HepG2 (cell line): ENCODE data around the gene ZNF772. TPM values are rescaled to one million over a fixed set of nuclear protein-coding genes. Genes with fewer than 3 reads are reported as not detected.

ENCODE experiments used
- ATF4 ChIP-seq, 2 experiments: fragments of 450-650 bp in 1 of 2; sonication (generic) in 1 of 2; formaldehyde crosslinking; IDR thresholded peaks; 2 replicates each; pipeline versions ENCODE4 v1.5.0 to v1.8.0; 2020 to 2022; ENCODE audit warnings: mild to moderate bottlenecking in 1 of 2, missing genetic modification reagents in 1 of 2
- FOSL1 ChIP-seq: sonication (generic); formaldehyde crosslinking; IDR thresholded peaks from 2 replicates; pipeline ENCODE4 v1.9.0; 2021; ENCODE audit warnings: missing genetic modification reagents, borderline replicate concordance
- FOXJ3 ChIP-seq: sonication (generic); formaldehyde crosslinking; IDR thresholded peaks from 2 replicates; pipeline ENCODE4 v1.4.0; 2020; ENCODE audit warnings: missing genetic modification reagents, mild to moderate bottlenecking, borderline replicate concordance
- HDAC1 ChIP-seq: sonication (generic); formaldehyde crosslinking; IDR thresholded peaks from 2 replicates; pipeline ENCODE4 v1.5.1; 2020; ENCODE audit warnings: mild to moderate bottlenecking, missing genetic modification reagents
- HNF1B ChIP-seq: sonication (generic); formaldehyde crosslinking; IDR thresholded peaks from 2 replicates; pipeline ENCODE4 v1.5.1; 2020; ENCODE audit warnings: mild to moderate bottlenecking, moderate library complexity, missing genetic modification reagents
- KLF9 ChIP-seq: IDR thresholded peaks from 2 replicates; pipeline ENCODE4 v1.6.1; 2016; ENCODE audit warnings: low read depth
- MIER3 ChIP-seq: IDR thresholded peaks from 2 replicates; pipeline ENCODE4 v1.6.1; 2016; ENCODE audit warnings: missing compliant biosample characterization, borderline replicate concordance
- MTF2 ChIP-seq: sonication (generic); formaldehyde crosslinking; IDR thresholded peaks from 2 replicates; pipeline ENCODE4 v1.5.0; 2020; ENCODE audit warnings: missing genetic modification reagents, borderline replicate concordance
- NCOA1 ChIP-seq: sonication (generic); formaldehyde crosslinking; IDR thresholded peaks from 2 replicates; pipeline ENCODE4 v1.9.0; 2021; ENCODE audit warnings: missing genetic modification reagents
- RARG ChIP-seq: sonication (generic); formaldehyde crosslinking; IDR thresholded peaks from 2 replicates; pipeline ENCODE4 v1.4.0; 2020; ENCODE audit warnings: low read depth, mild to moderate bottlenecking, missing genetic modification reagents
- SMARCE1 ChIP-seq: fragments of 450-650 bp; IDR thresholded peaks from 2 replicates; pipeline ENCODE4 v1.6.1; 2017; ENCODE audit warnings: borderline replicate concordance
- THAP7 ChIP-seq: sonication (generic); formaldehyde crosslinking; IDR thresholded peaks from 2 replicates; pipeline ENCODE4 v1.8.1; 2023; ENCODE audit warnings: mild to moderate bottlenecking, missing genetic modification reagents
- THAP8 ChIP-seq: sonication (generic); formaldehyde crosslinking; IDR thresholded peaks from 2 replicates; pipeline ENCODE4 v1.5.1; 2020; ENCODE audit warnings: missing genetic modification reagents, mild to moderate bottlenecking, borderline replicate concordance
- ZBTB2 ChIP-seq: sonication (generic); formaldehyde crosslinking; IDR thresholded peaks from 2 replicates; pipeline ENCODE4 v1.8.0; 2022; ENCODE audit warnings: low read depth, missing genetic modification reagents
- ZFP90 ChIP-seq: sonication (generic); formaldehyde crosslinking; IDR thresholded peaks from 2 replicates; pipeline ENCODE4 v1.8.0; 2022; ENCODE audit warnings: missing genetic modification reagents, mild to moderate bottlenecking, inconsistent platforms, borderline replicate concordance
- ZNF224 ChIP-seq: sonication (generic); formaldehyde crosslinking; IDR thresholded peaks from 2 replicates; pipeline ENCODE4 v1.5.0; 2020; ENCODE audit warnings: mild to moderate bottlenecking, missing genetic modification reagents
- ZNF251 ChIP-seq: sonication (generic); formaldehyde crosslinking; IDR thresholded peaks from 2 replicates; pipeline ENCODE4 v1.9.0; 2021; ENCODE audit warnings: mild to moderate bottlenecking, missing genetic modification reagents
- ZNF383 ChIP-seq: sonication (generic); formaldehyde crosslinking; IDR thresholded peaks from 2 replicates; pipeline ENCODE4 v1.4.0; 2020; ENCODE audit warnings: missing genetic modification reagents, mild to moderate bottlenecking, borderline replicate concordance
- ZNF549 ChIP-seq: sonication (generic); formaldehyde crosslinking; IDR thresholded peaks from 2 replicates; pipeline ENCODE4 v1.5.0; 2020; ENCODE audit warnings: missing genetic modification reagents
- ZNF709 ChIP-seq: sonication (generic); formaldehyde crosslinking; IDR thresholded peaks from 2 replicates; pipeline ENCODE4 v1.5.0; 2020; ENCODE audit warnings: mild to moderate bottlenecking, missing genetic modification reagents
- ZNF766 ChIP-seq: sonication (generic); formaldehyde crosslinking; IDR thresholded peaks from 2 replicates; pipeline ENCODE4 v1.5.0; 2020; ENCODE audit warnings: missing genetic modification reagents, borderline replicate concordance
- ZNF800 ChIP-seq: sonication (generic); formaldehyde crosslinking; IDR thresholded peaks from 2 replicates; pipeline ENCODE4 v1.4.0; 2020; ENCODE audit warnings: missing genetic modification reagents
- polyA plus RNA-seq, 8 experiments: library from polyadenylated mRNA; depleted of rRNA in 3 of 8; stranded (reverse) in 7 of 8; unstranded in 1 of 8; fragments of >200 nt; fragmentation: Illumina TruSeq in 4 of 8; extraction: Trizol in 4 of 8; gene quantifications; 2 replicates each; pipeline versions ENCODE4 v1.2.1 to v1.2.3, GENCODE V29; 2011 to 2016; ENCODE audit warnings: low read depth in 4 of 8, missing spikeins in 1 of 8, mixed read lengths in 1 of 8; ENCODE audit not compliant: insufficient read depth in 1 of 8
- total RNA-seq, 5 experiments: library from RNA; depleted of rRNA; stranded (reverse); fragments of >200 nt; fragmentation: Illumina TruSeq; extraction: Trizol; gene quantifications; 2 replicates each; pipeline ENCODE4 v1.2.3, GENCODE V29; 2016; ENCODE audit warnings: low read depth in 1 of 5

ZNF772 gene
- total and polyA plus RNA-seq, 2 of the 13 experiments (the other 11 are each of a cell fraction or from before 2014, with no cell fraction given): 3.1 to 17.2 TPM

GRCh38 chr19:57477191-57478008 is at the start of gene ZNF772 (continued):
- TF ChIP-seq ZNF251 (CRISPR knock-in tag) (no peak), HNF1B (CRISPR knock-in tag) (0 out of 2 replicates have a peak, but pooled peaks have one; percentile 30), KLF9 (0 out of 2 replicates have a peak, but pooled peaks have one; percentile 15), THAP8 (CRISPR knock-in tag) (no peak), ZNF766 (CRISPR knock-in tag) (no peak), ZNF549 (no peak), MTF2 (no peak), ZNF383 (CRISPR knock-in tag) (no peak), ZNF800 (CRISPR knock-in tag) (no peak), ATF4 (CRISPR knock-in tag; IDR thresholded peaks at IDR 0.05) (no peak), ZBTB2 (CRISPR knock-in tag) (no peak), FOSL1 (no peak), MIER3 (peak; percentile 30; the same call in 1 of the 2 replicates), ZNF709 (no peak), FOXJ3 (CRISPR knock-in tag) (no peak), THAP7 (CRISPR knock-in tag) (no peak), ZFP90 (no peak), NCOA1 (CRISPR knock-in tag) (no peak), RARG (CRISPR knock-in tag) (no peak), ZNF224 (no peak), HDAC1 (CRISPR knock-in tag) (peak; percentile 91), SMARCE1 (no peak)
